Cardiac fibroblast (primary cell): ENCODE results near the gene PLP2.
"Not testable (repeated sequence)": the region's sequence is repeated elsewhere in the genome, so short reads cannot be mapped to it uniquely, and the experiment has no call there.

Experiments used
- DNase-seq, 2 donors: peaks; one replicate each; pipeline versions ENCODE4 v3.0.0 to v3.0.0-alpha.2; 2010; ENCODE audit warnings: low read depth in 2 of 2
- H3K4me3 ChIP-seq, 2 donors: replicated peaks in 1 of 2; 1 replicate in 1 of 2; 2 replicates in 1 of 2; pipeline ENCODE4 v1.5.1; 2011; ENCODE audit warnings: low read depth in 2 of 2, low read length in 2 of 2, mild to moderate bottlenecking in 2 of 2, moderate library complexity in 1 of 2
- TF ChIP-seq, protein P1 (sequence below): IDR thresholded peaks from one replicate; pipeline ENCODE4 v1.5.1; 2011; ENCODE audit warnings: low read depth, mild to moderate bottlenecking, low read length, inconsistent platforms

The PLP2 gene, protein sequence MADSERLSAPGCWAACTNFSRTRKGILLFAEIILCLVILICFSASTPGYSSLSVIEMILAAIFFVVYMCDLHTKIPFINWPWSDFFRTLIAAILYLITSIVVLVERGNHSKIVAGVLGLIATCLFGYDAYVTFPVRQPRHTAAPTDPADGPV

DNA sequence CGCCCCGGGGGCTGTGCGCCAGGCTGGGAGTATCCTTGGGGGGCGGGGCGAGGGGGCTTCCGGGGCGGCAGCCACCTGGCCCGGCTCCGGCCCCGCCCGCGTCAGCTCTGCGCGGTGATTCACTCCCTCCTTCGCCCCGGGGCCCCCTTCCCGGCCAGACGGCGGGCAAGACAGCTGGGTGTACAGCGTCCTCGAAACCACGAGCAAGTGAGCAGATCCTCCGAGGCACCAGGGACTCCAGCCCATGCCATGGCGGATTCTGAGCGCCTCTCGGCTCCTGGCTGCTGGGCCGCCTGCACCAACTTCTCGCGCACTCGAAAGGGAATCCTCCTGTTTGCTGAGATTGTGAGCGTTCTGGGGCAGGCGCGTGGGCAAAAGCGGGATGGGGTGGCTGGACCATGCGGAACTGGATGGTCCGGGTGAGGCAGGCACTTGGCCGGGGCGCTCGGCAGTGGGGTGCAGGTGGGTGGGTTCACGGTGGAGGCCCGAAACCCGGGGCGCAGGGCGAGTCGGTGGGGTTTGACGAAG is at the start of gene PLP2:
PLP2 (plus strand) TSS at position 147 of the 528 bp plus-strand sequence; CDS start at position 250, 103 bp downstream.
- DNase-seq = peak; percentile 43 to 53
- TF ChIP-seq, protein P1, sequence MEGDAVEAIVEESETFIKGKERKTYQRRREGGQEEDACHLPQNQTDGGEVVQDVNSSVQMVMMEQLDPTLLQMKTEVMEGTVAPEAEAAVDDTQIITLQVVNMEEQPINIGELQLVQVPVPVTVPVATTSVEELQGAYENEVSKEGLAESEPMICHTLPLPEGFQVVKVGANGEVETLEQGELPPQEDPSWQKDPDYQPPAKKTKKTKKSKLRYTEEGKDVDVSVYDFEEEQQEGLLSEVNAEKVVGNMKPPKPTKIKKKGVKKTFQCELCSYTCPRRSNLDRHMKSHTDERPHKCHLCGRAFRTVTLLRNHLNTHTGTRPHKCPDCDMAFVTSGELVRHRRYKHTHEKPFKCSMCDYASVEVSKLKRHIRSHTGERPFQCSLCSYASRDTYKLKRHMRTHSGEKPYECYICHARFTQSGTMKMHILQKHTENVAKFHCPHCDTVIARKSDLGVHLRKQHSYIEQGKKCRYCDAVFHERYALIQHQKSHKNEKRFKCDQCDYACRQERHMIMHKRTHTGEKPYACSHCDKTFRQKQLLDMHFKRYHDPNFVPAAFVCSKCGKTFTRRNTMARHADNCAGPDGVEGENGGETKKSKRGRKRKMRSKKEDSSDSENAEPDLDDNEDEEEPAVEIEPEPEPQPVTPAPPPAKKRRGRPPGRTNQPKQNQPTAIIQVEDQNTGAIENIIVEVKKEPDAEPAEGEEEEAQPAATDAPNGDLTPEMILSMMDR = no peak
- H3K4me3 ChIP-seq = peak within 1 kb of the TSS; percentile 70 to 75

DNA sequence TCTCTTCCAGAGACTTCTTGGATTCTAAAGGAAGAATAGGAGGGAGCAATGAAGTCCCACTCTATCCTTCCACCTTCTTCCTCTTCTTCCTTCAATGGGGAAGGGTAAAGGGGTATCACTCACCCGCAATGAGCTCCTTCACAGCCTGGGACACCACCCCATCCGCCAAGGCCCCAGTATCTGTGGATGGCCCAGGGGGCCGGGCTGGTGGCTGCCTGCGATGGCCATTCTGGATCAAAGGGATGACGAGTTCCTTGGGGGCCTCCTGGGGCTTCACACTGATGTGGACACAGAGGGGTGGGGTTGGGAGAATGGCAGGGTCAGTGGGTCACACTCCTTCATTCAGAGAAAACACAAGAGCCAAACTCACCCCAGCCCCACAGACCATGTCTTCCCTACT is 49.2 kb upstream of the PLP2 start:
- DNase-seq = no peak
- TF ChIP-seq, protein P1 = no peak

DNA sequence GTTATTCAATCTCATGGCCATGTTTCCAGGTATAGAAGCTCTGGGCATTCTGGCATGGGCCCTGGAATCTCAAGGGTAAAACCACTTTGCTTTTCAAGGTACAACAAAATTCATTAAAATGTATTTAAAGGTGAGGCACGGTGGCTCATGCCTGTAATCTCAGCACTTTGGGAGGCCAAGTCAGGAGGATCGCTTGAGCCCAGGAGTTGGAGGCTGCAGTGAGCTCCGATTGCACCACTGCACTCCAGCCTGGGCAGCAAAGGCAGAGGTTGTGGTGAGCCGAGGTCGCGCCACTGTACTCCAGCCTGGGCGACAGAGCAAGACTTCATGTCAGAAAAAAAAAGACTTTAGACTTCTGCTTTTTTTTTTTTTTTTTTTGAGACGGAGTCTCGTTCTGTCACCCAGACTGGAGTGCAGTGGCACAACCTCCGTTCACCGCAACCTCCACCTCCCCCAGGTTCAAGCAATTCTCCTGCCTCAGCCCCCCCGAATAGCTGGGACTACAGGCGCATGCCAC is 43.9 kb upstream of the PLP2 start:
- not testable (repeated sequence) for DNase-seq, H3K4me3 ChIP-seq

More for the DNA sequence above, 49.2 kb upstream of the PLP2 start:
- peak overlapping the region; percentile 71 to 75 for H3K4me3 ChIP-seq

DNA sequence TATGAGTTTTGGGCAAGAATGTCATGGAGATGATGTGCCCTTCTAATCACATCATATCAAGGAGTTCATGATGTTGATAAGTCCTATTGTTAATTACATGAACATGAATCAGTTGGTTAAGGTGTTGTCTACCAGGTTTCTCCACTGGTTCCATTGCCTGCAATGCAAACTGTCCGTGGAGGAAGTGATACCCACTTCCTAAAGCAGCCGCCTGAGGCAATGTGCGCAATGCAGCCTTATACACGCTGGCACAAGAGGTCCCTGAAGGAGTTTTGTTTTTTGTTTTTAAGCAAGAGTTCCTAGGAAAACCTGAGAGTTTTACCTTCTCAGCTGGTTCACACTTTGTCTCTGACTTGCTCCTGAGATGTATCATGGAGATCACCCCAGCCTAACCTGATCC is 42.3 kb upstream of the PLP2 start:
- no peak for DNase-seq
- H3K4me3 ChIP-seq = no peak overlapping the region
- TF ChIP-seq, protein P1 = no peak

DNA sequence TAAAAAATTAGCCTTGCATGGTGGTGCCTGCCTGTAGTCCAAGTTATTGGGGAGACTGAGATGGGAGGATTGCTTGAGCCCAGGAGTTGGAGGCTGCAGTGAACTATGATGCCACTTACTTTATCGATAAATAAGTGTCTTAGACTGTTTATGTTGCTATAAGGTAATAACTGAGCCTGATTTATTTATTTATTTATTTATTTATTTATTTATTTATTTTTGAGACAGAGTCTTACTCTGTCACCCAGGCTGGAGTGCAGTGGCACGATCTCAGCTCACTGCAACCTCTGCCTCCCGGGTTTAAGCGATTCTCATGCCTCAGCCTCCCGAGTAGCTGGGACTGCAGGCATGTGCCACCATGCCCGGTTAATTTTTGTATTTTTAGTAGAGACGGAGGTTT is 39.4 kb upstream of the PLP2 start:
- DNase-seq, H3K4me3 ChIP-seq: not testable (repeated sequence)

DNA sequence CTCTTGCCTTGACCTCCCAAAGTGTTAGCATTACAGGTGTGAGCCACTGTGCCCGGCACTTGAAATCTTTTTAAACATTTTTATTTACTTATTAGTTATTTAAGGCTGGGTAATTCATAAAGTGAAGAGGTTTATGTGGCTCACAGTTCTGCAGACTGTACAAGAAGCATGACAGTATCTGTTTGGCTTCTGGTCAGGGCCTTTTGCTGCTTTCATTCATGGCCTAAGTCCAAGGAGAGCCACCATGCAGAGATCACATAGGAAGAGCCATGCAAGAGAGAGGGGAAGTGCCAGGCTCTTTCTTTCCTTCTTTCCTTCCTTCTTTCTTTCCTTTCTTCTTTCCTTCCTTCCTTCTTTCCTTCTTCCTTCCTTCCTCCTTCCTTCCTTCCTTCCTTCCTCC is 37.9 kb upstream of the PLP2 start:
- TF ChIP-seq, protein P1 = no peak
- no peak for DNase-seq
- no peak overlapping the region for H3K4me3 ChIP-seq

DNA sequence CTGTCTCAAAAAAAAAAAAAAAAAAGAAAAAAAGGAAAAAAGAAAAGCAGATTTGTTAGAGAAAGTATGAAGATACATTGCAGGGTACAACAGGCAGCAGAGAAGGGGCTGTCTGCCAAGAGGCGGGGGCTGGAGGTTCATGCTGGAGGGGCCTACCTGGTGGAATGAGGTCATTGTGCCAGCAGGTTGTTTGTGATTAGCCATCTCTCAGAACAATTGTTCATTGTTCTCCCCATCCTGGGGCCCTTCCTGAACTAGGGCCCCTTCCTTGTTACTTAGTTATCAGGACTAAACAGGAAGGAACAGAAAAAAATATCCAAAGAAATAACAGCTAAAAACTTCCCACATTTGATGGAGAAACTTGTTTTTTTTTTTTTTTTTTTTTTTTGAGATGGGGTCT is 34.2 kb upstream of the PLP2 start:
- TF ChIP-seq, protein P1 = no peak
- DNase-seq = peak in 1 of 2 donors; percentile 0
- H3K4me3 ChIP-seq = no peak overlapping the region

DNA sequence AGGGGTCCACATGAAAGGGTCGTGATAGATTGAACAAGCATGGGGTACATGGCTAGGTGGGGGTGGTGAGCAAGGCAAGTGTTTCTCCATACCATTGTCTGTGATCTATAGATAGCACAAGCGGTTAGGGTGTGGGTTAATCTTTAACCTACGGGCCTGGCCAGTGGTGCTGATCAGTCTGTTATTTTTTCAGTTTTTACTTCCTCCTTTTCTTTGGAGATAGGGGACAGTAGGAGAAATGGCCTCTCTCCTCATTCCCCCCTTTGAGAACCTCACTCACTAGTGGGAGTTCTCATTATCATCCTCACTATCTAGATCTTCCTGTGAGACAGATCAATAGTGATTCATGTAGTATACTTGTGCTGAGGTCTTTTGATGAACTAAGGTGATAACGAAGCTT is 32.0 kb upstream of the PLP2 start:
- TF ChIP-seq, protein P1 = no peak
- no peak overlapping the region for H3K4me3 ChIP-seq
- DNase-seq = no peak
